GM12892 (cell line): ENCODE measurements around the gene JADE3.

ENCODE experiments used
- POLR2A ChIP-seq: IDR thresholded peaks from 2 replicates; pipeline ENCODE4 v1.6.1; 2011; ENCODE audit warnings: low read depth, low read length, control low read depth
- POLR2AphosphoS5 ChIP-seq: IDR thresholded peaks from 2 replicates; pipeline ENCODE4 v1.6.1; 2011; ENCODE audit warnings: low read depth, low read length, control low read depth

- no peak for TF ChIP-seq POLR2A
- TF ChIP-seq POLR2AphosphoS5 = no peak
Measured at GRCh38 chrX:47093248-47093647, 181.0 kb downstream of the JADE3 start.
